ENCODE measurements around the gene SLC32A1.

Gene SLC32A1

DNA sequence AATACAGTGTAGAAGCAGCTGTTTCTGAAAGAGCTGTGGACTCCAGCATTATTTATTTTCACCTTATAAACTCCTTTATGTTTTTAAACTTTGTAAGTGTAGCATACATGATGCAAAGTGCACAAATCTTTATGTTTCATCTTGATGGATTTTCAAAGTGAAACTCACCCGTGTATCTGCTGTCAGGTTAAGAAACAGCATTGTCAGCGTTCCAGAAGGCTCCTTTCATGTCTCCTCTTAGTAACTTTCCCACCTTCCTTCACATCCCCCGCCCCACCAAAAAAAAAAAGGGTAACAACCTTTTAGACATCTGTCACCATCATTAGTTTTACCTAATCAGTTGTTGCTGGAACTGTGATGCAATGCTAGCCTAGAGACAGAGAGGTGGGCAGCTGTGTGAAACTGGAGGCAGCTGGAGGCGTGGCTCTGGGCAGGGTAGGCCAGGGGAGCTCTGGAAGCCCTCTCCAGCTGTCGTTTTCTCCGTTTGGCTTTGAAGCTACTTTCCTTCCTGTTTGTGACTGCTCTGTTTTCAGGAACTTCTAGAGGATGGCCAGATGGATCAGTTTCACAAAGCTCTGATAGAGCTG is 31.1 kb downstream of the SLC32A1 start:
- no peak for DNase-seq

DNA sequence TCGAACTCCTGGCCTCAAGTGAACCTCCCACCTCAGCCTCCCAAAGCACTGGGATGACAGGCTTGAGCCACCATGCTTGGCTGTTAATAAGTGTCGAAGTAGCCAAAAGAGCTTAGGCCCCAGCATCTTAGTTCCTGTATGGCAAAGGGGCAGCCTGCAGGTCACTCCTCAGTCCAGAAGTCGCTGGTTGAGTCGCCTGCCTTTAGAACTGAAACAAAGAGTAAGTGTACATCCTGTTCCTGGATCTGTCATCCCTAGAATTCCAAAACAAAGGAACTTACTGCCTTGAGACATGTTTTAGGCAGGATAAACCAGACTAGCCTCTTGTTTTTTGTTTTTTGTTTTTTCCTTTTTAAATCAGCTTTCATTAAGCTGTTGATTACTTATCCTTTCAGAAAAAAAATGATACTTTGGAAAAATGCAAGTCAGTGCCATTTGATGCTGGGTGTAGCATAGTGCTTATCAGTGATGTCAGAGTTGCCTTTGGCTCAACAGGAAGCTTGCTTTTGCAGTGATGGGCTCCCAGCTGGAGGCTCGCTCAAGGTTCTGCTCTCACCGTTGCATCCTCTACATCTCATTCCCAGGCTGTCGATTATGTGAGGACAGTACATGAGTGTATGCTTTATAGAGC is 33.0 kb downstream of the SLC32A1 start:
- no peak for DNase-seq

DNA sequence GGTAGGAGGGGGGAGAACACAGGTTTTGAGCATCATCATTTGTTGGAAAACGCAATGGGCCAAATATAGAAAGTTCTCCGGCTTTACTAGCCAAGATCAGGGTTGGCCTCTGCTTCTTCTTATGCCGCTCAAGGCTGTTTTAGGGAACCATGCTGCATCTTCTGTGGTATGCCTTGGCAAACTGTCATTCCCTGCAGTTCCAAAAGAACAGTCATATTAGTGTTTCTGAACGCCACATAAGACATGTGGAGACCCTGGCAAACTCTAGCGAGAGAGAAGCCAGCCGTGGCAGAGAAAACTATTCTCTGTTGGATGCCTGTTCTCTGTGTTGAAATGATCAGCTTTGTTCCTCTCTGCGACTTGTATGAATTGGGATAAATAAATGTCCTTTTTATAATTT is 34.8 kb downstream of the SLC32A1 start:
- DNase-seq: no peak

DNA sequence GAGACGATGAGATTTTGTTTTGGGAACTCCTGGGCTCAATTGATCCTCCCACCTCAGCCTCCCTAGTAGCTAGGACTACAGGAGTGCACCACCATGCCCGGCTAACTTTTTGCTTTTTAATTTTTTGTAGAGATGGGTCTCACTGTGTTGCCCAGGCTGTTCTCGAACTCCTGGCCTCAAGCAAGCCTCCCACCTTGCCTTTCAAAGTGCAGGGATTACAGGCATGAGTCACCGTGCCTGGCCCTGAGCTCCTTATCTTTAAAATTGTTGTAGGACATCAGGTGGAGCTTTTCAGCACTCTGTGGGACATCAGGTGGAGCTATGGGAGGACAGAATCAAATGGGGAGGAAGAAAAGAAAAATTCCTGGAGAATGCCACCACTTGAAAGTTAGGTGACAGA is 36.7 kb downstream of the SLC32A1 start:
- DNase-seq: no peak

DNA sequence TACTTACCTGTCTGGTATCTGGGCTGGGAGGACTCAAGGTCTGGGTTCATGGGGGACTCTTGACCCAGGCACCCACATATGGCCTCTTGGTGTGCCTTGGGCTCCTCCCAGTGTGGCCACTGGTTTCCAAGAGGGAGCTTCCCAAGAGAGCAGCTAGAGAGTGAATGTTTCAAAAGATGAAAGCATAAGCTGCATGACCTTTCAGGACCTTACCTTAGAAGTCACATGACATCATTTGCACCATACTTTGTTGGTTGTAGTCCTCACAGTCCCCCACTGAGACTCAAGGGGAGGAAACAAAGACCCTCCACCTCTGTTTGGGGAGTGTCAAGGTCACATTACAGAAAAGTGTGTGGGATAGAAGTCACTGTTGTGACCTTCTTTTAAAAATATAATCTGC is 37.9 kb downstream of the SLC32A1 start:
- no peak for DNase-seq

DNA sequence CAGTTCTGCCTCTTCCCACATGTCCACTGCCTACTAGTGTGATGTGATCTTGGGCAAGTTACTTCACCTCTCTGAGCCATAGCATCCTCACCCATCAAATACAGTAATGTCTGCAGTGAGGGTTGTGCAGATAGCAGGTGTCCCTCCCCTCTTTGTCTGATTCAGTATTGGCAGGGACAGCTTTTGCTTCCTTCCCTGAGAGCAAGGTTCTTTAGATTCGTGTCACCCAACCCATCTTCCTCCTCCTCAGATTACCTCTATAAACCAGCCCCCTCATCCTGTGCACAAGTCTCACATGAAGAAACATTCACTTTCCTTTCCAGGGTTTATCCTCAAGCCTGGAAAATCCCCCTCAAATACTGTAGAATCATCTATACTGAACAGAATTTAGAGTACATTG is 39.3 kb downstream of the SLC32A1 start:
- no peak for DNase-seq

DNA sequence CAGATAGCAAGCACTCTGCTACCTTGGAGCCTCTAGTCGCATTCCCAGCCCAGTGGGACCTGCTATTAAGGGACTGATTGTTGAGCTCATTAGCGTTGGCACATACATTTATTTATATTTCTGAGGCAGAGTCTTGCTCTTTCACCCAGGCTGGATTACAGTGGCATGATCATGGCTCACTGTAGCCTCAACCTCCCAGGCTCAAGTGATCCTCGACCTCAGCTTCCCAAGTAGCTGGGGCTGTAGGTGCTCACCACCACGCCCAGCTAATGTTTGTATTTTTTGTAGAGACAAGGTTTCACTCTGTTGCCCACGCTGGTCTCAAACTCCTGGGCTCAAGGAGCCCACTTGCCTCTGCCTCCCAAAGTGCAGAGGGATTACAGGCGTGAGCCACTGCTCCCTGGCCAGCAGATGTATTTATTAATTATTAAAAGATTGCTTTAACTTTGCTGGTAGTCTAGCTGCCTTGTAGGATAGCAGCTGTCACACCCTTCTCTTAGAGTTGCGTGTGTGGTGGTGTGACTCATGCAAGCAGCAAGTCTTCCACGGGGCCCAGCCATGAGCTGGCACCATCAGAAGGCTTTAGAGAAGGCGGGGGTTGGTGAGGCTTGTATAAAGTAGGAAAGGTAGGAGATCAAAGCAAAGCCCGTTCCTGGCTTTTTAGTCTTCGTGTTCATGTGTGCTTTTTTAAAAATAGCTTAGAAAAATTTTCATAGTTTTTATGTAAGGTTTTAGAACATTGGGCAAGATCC is 40.5 kb downstream of the SLC32A1 start:
- DNase-seq: peak in 2 of 4 experiments; percentile 14 to 18

DNA sequence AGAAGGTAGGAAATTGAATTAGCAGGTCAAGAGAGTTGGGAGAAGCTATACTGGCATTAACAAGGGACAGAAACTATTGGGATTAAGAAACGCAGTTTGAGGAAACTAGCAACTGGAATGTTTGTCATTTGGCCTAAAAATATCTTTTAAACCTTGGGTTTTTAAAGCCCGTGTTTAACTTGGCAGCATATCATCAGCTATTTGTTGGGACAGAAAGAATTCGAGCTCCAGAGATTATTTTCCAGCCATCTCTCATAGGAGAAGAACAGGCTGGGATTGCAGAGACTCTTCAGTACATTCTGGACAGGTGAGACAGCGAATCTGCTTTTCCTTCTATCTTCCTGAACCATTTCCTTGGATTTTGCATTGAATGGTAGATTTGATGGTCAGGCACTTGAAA is 41.8 kb downstream of the SLC32A1 start:
- DNase-seq: no peak

DNA sequence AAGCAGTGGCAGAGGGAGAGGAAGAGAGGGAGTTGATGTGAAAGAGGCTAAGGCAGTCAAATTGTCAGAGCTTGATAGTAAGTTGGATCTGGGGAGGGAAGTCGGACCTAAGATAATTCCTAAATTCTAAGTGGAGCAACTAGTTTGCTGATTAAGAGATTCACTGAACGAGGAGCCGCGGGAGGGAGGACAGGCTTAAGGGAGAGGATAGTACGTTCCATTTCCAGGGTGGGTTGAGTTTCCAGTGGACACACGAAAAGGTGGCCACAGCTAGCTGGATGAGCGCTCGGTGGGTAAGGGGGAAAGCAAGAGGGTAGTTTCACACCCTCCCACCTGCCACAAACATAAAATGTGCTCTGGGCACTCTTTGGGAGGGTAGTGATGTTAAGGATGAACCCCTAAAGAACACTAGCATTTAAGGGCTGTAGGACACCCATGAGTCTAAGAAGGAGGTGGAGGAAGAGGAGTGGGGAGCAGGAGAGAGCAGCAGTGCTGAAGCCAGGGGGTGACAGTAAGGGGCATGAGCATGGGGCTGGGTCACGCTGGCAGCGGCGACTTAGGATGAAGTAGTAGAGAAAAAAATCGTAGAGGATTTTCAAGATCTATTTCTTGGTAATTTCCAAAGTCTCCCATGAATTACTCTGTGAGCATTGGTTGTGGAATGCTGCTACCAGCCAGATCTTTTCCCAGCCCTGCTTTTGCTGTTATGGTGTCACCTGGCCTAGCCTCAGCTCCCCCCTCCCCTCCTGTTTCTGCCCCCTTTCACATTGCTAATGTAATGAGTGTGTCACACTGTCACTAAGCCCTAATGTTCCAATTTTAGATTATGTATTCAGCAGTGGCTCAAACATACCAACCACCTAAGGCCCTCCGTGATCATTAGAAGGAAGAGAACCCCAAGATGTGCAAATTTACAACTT is 45.4 kb downstream of the SLC32A1 start:
- DNase-seq: no peak

DNA sequence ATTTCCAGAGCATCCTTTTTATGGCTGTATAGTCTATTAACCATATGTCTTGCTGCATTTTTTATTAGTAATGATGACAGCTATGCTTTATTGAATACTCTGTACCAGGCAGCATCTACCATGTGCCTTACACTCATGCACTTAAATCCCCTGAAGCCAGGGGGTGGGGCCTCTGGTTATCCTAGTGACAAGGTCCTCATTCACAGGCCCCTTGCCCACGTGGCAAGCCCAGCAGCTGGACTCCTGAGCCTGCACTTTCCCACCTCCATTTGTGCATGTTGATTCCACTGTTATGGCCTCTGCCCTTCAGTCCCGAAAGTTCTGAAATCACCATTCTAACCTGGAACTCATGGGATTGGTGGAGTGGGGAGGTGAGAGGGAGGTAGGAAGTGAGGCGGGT is 46.3 kb downstream of the SLC32A1 start:
- no peak for DNase-seq

DNA sequence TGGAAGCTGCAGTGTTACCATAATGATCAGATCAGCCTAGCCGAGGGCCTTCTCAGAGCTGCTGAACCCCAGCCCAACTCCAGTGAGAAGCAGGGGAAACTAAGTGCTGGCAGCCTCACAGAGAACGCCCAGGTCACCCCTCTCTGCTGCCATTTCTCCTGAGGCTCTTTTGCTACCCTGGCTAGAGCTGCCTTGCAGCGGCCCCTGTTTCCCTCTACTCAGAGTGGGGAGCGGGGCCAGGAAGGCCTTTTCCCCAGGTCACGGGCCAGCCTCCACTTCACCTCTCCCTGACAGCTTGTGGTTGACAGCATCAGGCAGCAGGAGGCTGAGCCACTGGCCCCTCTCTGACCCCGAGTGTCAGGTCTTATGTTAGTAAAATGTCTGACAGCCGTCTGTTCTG is 46.7 kb downstream of the SLC32A1 start:
- DNase-seq: no peak

DNA sequence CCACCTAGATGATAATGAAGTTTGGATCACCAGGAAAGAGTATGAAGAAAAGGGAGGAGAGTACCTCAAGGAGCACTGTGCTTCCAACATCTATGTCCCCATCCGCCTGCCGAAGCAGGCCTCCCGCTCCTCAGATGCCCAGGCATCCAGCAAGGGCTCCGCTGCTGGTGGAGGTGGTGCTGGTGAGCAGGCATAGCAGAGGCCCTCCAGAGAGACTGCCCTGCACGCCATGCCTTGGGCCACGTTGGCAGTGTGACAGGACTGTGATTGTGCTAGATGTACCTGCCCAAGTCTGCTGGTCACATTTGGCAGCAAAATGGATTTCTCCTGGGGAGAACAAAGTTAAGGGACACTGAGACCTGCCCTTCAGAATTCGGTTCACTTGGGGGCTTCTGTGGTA is 47.3 kb downstream of the SLC32A1 start:
- DNase-seq: no peak

DNA sequence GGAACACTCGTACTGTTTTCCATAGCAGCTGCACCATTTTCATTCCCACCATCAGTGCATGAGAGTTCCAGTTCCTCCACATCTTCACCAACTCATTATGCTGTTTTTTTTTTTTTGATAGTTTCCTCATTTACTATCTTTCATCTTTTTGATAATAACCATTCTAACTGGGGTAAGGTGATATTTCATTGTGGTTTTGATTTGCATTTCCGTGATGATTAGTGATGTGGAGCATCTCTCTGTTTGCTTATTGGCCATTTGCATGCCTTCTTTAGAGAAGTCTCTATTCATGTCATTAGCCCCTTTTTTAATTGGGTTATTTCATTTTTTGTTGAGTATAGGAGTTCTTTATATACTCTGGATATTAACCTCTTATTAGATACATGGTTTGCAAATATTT is 49.9 kb downstream of the SLC32A1 start:
- DNase-seq: no peak

DNA sequence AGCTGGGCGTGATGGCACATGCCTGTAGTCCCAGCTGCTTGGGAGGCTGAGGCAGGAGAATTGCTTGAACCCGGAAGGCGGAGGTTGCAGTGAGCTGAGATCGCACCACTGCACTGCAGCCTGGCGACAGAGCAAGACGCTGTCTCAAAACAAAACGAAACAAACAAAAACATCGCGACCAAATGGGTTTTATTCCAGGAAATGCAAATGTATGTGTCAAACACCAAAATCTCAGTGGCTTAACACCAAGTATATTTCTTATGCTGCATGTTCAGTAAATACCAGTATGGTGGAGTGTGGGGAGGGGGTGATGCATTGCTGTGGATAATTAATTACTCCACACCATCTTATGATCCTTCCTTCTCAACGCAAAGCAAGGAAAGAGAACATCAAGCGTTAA is 52.1 kb downstream of the SLC32A1 start:
- no peak for DNase-seq

Measured in activated CD4-positive, CD25-positive, alpha-beta regulatory T cell (primary cell).